ENCODE measurements around the gene S100A12.

The S100A12 gene

DNA sequence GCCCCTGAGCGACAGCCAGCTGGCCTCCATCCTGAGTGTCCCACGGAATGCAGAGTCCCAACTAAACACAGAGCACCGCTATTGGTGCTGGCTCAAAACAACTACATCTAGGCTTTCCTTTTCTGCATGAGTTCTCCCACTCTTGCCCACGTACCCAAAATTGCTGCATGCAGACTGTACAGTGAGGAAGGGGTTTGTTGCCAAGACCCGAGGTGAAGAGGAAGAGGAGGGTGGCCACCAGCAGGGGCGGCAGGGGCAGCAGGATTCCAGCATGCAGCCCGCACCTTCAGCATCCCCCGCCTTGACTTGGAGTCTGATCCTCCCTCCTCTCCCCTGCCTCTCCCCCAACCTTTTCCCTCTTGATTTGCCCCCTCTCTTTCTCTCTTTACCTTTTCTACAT, 9.7 kb downstream of the S100A12 start:
- DNase-seq: no peak

GRCh38 chr1:153364766-153365666, 10.4 kb downstream of the S100A12 start:
- DNase-seq: no peak

DNA sequence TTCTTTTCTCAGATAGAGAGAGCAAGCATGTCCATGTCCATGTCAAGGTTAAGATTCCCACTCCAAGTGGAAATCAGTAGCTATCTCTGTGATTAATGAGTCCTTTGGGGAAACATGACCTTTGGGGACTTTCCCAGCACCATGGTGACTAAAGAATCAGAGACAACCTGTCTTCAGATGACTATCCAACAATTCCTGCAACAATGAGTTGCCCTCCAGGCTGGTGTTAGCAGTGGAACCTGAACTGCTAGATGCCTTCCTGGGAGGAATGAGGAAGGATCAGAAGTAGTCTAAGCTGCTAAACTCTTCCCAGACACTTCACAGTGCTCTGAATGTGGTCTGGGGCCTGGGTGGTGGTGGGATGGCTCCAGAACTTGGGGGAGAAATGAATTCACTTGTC, 11.3 kb downstream of the S100A12 start:
- no peak for DNase-seq

GRCh38 chr1:153363641-153364040, 11.8 kb downstream of the S100A12 start:
- no peak for DNase-seq

- no peak for DNase-seq
Observed at GRCh38 chr1:153362187-153362775, 13.1 kb downstream of the S100A12 start.

DNA sequence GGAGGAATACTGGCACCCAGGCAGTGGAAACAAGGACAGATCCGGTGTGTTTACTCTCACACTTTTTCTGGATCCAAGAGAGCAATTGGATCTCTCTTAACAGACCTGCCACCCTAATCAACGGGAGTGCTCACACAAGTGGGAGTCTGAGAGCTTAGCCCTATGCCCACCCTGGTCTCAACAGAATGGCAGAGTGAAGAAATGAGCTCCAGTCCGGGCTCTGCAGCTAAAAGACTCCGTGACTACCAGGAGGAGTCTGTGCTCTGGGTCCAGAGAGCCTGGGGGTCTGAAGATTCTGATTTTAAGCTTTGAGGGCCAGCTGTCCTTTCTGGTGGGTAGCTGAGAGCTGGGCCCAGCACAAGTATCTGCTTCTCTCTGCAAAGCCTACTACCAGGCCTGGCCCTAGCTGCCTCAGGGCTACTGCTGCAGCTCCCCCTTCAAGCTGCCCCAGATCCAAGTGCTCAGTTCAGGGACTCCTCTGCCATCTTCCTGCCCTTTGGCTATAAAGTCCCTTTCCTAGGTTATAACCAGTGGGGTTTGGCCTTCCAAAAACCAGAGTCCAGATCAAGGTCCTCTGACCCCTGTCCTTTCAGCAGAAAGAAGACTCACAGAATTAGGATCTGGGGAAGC, 13.8 kb downstream of the S100A12 start:
- DNase-seq: no peak

GRCh38 chr1:153360592-153361479, 14.6 kb downstream of the S100A12 start:
- DNase-seq: no peak

DNA sequence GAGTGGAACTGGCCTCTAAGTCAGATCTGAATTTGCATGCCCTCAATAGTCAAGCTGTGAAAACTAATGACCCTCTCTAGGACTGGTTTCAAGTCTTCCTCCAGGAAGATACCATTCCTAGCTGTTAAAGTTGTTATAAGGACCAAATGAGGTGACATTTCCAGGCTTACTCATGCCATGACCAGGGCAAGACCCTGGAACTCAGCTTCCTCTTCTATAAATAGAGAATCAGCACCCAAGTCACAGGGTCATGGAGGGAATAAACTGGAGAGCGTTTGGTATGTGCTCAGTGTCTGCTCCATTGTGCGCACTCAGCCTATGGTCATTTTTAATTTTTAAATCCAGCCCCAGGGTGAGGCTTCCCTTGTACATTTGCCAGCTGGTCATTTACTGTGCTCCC, 15.2 kb downstream of the S100A12 start:
- no peak for DNase-seq

GRCh38 chr1:153359241-153359640, 16.2 kb downstream of the S100A12 start:
- no peak for DNase-seq

- DNase-seq: no peak
Observed at GRCh38 chr1:153358691-153358975, 16.8 kb downstream of the S100A12 start.

DNA sequence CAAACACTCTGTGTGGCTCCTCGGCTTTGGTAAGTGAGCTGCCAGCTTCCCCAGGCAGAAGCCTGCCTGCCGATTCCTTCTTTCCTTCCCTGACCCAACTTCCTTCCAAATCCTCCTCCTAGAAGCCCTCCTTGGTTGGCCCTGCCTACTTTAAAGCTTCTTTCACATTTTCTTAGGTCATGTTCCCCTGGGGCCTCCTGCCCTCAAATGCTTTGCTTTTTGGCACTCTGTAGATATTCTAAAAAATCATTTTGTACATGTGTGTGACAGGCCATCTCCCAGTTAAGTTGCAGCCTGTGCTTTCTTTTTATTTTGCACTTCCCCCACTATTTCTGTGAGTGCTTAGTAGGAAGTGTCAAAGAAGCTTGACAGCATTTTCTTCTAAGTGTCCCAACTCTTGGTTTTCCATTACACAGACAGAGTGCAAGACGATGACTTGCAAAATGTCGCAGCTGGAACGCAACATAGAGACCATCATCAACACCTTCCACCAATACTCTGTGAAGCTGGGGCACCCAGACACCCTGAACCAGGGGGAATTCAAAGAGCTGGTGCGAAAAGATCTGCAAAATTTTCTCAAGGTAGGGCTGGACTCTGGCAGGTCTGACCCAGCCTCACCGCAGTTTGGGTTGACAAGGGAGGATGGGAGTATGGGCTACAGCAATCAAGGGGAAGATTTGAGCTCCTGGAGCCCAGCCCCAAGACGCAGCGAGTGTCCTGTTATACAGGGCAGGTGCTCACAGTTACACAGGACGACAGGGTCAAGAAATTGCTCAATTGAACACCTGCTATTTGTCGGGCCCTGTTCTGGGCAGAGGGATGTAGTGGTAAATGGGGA, 17.3 kb downstream of the S100A12 start, which contains the start of gene S100A9:
TSS of gene S100A9 (plus strand) at position 2 of the 838 bp plus-strand sequence. CDS start at position 432, 430 bp downstream.
- no peak for DNase-seq

GRCh38 chr1:153357076-153357852, 18.2 kb downstream of the S100A12 start:
- DNase-seq: no peak

DNA sequence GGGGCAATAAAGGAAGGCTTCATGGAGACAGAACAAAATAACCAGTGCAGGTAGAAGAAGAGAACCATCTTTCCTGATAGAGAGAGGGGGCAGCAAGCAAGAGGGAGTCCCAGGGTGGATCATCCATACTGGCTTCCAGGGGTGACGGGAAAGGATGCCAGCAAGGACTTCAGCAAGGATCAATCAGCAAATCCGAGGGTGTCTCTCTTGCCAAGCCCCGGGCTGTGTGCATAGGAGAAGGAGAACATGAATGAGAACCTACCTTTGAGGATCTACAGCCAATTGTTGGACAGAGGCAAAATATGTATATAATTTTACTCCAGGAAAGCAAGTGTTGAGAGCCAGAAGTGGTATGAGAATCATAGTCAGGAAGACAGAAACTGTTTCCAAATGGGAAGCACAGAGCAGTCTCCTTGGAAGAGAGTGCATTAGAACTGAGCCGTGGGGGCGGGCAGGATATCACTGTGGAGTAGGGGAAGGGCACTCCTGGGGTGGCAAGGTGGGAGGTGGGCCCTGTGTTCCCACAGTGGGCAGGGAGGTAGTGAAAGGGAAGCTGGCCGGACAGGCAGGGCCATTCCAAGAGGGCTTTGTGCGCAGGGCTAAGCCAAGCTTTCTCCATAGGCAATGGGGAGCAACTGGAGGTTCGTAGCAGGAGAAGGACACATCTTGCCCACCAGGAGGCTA, 18.9 kb downstream of the S100A12 start:
- DNase-seq: no peak

GRCh38 chr1:153355445-153356071, 19.9 kb downstream of the S100A12 start:
- peak; percentile 35 for DNase-seq

DNA sequence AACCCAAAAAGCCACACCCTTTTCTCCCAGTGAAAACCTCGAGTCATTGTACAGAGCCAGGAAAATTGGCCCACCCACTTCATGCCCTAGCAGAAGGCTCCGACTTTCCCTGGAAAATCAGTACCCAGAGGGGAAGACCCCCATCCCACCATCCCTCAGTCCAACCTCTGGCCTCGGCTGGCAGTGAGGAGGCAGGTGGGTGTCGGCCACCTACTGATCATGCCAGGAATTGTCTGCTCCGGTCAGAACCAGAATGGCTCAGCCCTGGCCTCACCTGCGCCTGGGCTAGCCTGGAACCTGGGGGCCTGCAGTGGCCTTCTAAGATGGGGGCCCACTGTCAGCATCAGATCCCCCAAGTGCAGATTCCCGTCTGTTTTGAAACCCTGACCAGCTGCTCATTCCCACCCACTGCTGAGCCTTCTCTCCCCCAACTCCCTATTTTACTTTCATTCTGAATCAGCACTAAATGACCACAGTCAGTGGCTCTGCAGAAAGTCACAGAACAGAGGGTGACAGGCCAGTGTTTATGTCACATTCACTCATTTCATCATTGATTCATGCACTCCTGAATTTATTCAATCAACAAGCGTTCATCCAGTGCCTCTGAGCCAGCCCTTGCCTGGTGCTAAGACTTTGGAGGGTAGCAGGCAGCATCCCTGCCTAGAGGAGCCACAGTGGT, 20.8 kb downstream of the S100A12 start:
- DNase-seq: no peak

DNA sequence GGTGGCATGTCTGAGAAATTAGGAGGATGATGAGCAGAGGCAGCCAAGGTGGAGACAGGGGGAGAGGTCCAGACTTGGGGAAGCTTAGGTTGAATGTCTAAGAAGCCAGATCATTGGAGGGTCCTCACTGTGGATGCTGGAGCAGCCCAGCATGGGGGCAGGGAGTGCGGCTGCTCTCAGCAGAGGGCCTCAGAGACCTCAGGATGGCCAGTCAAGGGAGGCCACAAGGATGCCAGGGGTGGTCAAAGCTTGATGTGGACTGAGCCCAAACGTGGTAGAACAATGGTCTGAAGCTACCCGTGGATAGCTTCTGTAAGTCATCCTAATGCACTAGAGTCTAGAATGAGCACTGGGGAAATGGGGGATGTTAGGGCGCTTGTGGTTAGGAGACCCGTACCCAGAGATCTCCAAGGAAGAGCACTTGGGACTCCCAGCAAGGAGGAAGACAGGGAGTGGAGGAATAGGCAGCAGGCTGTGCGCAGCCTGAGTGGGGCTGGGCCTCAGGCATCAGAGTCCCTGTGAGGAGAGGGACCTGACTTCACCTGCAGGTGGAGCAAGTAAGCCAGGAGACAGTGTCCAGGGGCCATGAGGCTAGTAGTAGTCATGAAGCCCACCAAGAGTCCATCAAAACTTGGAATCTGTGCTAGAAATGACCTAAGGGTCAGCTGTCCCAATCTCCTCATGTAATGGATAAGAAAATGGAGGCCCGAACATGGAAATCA, 22.0 kb downstream of the S100A12 start:
- no peak for DNase-seq

GRCh38 chr1:153352523-153352922, 22.9 kb downstream of the S100A12 start:
- DNase-seq: peak; percentile 49

DNA sequence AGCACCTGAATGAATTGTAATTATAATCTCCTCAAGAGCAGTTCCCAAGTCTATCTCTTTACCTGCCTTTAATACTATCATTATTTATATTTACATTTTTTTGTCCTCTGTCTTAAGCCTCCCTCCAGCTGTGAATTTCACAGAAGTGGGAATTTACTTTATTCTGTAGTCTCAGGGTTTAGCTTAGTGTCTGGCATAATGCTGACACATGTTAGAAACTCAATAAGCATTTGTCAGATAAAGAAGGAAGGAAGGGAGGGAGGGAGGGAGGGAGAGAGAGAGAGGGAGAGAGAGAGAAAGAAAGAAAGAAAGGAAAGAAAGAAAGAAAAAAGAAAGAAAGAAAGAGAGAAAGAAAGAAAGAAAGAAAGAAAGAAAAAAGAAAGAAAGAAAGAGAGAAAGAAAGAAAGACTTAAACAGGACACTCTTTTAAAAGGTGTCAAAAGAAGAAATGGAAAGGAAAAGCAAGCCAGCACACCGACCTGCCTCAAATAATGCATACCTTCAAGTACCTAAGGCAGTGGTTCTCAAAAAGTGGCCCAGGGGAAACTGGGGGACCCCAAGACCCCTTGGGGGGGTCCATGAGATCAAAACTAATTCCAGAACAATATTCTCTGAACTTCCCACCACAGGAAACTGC, 25.0 kb downstream of the S100A12 start:
- DNase-seq: no peak

Measured in NCI-H774 (cell line).